GM19035 (cell line): ENCODE measurements around the gene SLC1A3.

Experiments
- ATAC-seq: cut with Tn5 transposase; IDR thresholded peaks from one replicate; pipeline ENCODE4 v1.9.1; 2021; ENCODE audit not compliant: unreplicated experiment

SLC1A3 gene

GRCh38 chr5:36712706-36713105 is 106.3 kb downstream of the SLC1A3 start:
- no peak for ATAC-seq

GRCh38 chr5:36713541-36713940 is 107.1 kb downstream of the SLC1A3 start:
- ATAC-seq, result no peak

GRCh38 chr5:36717131-36717695 is 110.8 kb downstream of the SLC1A3 start:
- no peak for ATAC-seq

GRCh38 chr5:36719282-36719681 is 112.9 kb downstream of the SLC1A3 start:
- no peak for ATAC-seq

GRCh38 chr5:36720688-36721087 is 114.3 kb downstream of the SLC1A3 start:
- ATAC-seq, result peak; percentile 25

GRCh38 chr5:36721664-36722235 is 115.3 kb downstream of the SLC1A3 start:
- ATAC-seq, result no peak

GRCh38 chr5:36722900-36723299 is 116.5 kb downstream of the SLC1A3 start:
- ATAC-seq, result no peak

GRCh38 chr5:36723912-36724311 is 117.5 kb downstream of the SLC1A3 start:
- ATAC-seq, result peak; percentile 42

- ATAC-seq, result peak; percentile 76
Observed at GRCh38 chr5:36724467-36725332, 118.3 kb downstream of the SLC1A3 start.

GRCh38 chr5:36726317-36726716 is 119.9 kb downstream of the SLC1A3 start:
- no peak for ATAC-seq

- no peak for ATAC-seq
Observed at GRCh38 chr5:36726767-36727166, 120.4 kb downstream of the SLC1A3 start.

- ATAC-seq, result no peak
Observed at GRCh38 chr5:36728697-36729543, 122.5 kb downstream of the SLC1A3 start.

GRCh38 chr5:36730537-36731216 is 124.3 kb downstream of the SLC1A3 start:
- ATAC-seq, result no peak

- no peak for ATAC-seq
Observed at GRCh38 chr5:36733183-36733582, 126.8 kb downstream of the SLC1A3 start.

GRCh38 chr5:36734422-36734821 is 128.0 kb downstream of the SLC1A3 start:
- no peak for ATAC-seq

GRCh38 chr5:36735891-36736290 is 129.5 kb downstream of the SLC1A3 start:
- ATAC-seq, result no peak
